ENCODE results near the gene PNPLA8.
"Not testable (repeated sequence)": the region's sequence is repeated elsewhere in the genome, so short reads cannot be mapped to it uniquely, and the experiment has no call there.

The PNPLA8 gene

GRCh38 chr7:108529341-108529740, 3.4 kb upstream of the PNPLA8 start:
- DNase-seq (ENCODE audit: low spot score), result no peak

DNA sequence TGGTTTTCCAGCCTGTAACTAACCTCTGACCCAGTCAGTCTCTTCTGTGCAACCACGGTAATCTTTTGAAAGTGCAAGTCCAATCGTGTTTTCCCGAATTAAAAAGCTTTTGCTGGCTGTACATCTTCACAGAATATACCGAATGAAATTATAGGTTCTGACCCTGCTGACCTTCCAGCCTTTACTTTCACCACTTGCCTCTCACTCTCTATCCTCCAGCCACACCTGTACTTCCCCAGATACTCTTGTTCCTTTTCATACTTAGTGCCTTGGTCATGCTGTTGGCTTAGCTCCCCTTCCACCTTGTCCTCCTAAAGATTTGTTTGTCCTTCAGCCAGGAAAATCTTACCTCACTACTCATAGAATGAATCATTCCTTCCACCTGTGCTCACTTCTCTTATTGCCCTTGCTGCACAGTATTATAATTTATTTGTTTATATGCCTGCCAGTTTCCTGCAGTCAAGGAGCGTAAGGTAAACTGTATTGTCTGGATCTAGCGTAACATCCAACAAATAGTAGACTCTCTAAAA, 2.3 kb upstream of the PNPLA8 start:
- DNase-seq (ENCODE audit: low spot score), result no peak

DNA sequence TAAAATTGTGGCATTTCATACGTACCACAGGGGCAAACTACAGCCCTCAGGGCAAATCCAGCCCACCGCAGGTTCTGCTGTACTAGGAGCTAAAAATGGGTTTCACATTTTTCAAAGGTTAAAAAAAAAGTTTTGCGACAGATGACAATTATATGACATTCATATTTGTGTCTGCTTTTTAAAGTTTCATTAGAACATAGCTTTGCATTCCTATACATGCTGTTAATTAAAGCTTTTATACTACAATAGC, 758 bp upstream of the PNPLA8 start:
- DNase-seq (ENCODE audit: low spot score), result no peak

DNA sequence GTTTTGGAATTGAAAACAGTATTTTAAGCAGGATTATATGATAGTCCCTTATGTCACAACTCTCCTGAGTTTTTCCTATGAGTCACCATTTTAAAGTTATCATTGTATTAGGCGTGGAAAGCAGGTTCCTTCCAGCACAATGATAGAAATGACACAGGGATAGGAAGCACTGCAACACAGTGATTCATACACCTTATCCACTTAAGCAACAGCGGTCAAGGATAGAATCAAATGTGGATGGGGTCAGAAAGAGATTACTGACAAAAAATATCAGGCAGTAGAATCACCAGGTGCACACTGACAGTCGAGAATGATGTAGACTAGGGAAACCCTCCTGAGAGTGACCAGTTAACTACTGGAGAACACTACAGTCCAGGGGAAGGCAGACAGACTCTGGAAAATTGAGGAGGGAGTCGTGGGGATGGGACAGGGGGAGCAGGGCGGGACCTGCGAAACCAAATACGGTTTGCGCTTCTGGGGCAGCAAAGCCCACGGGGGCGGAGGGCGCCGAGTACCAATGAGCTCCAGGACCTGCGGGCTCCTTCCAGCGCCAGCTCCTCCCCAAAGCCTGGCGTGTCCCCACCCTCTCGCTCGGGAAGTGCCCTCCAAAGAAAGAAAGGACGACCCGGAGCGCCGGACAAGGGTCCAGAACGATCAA, 479 bp downstream of the PNPLA8 start:
- DNase-seq (ENCODE audit: low spot score), result peak; percentile 78

GRCh38 chr7:108522780-108523179, 3.2 kb downstream of the PNPLA8 start:
- no peak for DNase-seq (ENCODE audit: low spot score)

DNA sequence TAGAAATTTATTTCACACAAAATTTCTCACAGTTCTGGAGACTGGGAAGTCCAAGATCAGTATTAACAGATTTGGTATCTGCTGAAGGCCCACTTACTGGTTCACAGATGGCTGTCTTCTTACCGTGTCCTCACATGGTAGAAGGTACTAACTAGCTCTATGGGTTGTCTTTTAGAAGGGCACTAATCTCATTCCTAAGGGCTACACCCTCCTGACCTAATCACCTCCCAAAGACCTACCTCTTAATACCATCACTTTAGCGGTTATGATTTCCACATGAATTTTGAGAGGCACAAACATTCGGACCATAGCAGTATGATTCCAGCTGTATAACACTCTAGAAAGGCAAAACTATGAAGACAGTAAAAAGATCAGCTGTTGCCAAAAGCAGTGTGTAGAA, 8.0 kb downstream of the PNPLA8 start:
- DNase-seq (ENCODE audit: low spot score), result no peak

GRCh38 chr7:108515630-108516029, 10.3 kb downstream of the PNPLA8 start:
- DNase-seq (ENCODE audit: low spot score), result no peak

DNA sequence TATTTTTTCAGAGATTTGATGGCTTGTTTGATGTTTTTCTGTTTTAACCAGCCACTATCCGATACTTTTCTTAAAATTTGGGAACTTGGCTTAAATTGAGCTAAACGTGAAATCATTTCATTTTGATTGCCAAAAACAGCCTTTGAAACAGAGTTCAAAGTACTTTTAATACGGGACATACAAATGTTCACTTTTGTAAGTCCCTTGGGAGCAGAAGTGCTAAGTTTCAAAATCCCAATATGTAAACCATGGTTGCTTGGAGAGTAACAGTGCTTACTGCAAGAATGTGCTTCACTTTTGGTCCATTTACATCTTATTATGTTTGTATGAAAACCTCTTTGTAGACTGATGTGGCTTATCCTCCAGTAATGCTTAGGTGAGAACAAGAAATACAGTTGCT, 10.9 kb downstream of the PNPLA8 start:
- DNase-seq (ENCODE audit: low spot score), result no peak

- DNase-seq (ENCODE audit: low spot score), result no peak
Observed at GRCh38 chr7:108511939-108512338, 14.0 kb downstream of the PNPLA8 start.

GRCh38 chr7:108504576-108504975, 21.4 kb downstream of the PNPLA8 start:
- not testable (repeated sequence) for DNase-seq (ENCODE audit: low spot score)

DNA sequence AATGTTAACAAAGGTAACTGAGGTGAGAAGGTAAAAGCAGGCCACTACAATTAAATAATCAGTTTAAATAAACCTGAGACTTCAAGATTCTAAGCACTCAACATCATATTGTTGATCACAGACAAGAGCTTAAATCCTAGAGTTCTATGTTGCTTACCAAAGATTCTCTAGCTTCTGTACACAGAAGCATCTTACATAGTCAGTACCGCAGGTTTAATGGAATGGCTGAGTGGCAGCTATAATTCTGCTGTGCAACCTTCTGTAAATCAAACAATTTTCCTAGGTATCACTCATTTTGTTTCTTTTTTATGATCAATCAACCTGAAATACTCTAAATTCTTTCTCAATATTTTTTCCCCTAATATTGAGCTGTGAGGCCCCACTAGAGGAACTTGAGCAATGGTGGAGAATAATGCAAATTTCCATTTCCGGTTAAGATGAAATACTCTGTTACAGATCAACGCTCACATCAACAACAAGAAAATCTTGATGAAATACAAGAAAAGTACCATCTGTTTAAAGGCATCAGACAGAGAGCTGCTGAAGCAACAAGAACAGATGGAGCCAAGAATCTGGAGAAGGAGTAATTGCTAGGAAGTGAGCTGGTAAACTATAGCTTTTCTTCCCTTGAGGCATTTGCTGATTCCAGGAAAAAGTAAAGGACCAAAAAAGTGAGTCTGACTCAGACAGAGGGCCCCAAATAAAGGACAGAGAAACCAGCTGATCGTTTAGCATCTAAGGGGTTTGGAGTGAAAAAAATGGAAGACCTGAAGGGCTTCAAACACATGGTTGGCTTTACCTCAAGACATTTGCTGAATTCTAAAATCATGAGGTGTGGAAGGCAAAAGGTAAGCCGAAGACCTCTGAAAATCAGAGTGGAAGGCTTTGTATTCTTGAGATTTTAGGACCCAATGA, 22.6 kb downstream of the PNPLA8 start:
- peak; percentile 9 for DNase-seq (ENCODE audit: low spot score)

DNA sequence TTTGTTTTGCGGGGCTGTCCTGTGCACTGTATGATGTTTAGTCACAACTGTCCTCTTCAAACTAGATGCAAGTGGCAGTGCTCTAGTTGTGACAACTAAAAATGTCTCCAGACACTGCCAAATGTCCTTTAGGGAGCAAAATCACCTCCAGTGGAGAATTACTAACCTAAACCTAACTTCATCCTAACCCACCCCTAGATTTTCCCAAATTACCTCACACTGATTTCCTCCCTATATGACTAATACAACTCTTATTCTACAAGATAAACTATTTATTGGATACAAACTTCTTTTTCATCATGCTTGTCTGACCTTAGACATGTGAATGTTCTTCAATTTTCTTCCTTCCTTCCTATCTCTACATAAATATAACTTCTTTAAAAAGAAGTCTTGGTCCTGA, 26.4 kb downstream of the PNPLA8 start:
- no peak for DNase-seq (ENCODE audit: low spot score)

DNA sequence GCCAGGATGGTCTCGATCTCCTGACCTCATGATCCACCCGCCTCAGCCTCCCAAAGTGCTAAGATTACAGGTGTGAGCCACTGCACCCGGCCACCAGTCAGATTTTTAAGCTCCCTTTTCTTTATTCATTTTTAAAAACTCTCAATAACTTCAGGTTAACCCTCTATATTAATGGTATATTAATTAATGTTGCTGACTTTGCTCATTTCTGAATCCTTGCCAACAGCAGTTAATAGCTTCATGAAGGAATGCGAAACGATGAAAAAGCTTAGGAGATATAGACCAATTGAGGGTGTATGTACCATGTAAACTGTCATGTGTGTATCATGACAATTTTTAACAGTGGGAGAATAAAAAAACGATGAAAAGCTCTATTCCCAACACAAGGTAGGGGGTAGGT, 27.5 kb downstream of the PNPLA8 start:
- no peak for DNase-seq (ENCODE audit: low spot score)

DNA sequence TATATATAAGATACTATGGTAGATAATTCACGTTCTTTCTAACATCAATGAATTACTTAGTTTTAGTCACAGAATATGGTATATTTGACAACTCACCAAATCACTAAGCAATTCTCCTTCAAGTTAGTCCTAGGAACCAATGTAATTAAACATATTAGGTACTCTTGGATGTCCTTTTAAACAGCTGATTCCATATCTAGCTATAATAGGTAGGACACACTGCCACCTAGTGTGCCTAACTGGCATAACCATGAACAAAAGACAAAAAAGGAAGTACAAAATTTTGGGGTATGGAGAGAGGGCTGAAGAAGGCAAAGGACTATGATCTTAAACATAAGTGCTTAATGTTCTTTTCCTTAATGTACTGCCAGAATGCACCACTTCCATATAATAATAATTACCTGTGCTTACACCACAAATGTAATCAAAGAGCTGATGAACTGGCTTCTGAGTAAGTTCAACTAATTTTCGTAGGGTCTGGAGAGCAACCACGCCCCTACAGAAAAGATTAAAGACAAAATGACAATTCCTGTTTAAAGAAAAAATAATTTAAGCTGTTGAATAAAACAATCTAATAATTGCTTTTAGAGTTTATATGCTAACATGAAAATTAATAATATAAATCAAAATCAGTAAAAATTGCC, 28.7 kb downstream of the PNPLA8 start:
- peak; percentile 56 for DNase-seq (ENCODE audit: low spot score)

DNA sequence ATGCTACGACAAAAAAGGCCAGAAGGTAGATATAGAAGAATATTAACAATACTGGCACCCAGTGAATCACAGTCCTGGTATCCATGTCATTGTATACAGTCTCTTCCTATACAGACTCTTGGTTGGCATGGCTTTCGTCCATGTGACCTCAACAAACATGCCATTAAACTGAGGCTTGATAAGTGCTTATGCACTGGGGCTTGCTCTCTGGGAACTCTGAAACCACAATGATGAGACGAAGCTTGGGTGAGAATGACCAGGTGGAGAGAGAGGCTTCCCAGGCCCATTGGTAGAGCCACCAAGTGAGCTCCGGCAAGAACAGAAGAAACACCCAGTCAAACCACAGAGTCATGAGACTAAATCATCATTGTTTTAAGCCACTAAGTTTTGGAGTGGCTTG, 33.2 kb downstream of the PNPLA8 start:
- no peak for DNase-seq (ENCODE audit: low spot score)

DNA sequence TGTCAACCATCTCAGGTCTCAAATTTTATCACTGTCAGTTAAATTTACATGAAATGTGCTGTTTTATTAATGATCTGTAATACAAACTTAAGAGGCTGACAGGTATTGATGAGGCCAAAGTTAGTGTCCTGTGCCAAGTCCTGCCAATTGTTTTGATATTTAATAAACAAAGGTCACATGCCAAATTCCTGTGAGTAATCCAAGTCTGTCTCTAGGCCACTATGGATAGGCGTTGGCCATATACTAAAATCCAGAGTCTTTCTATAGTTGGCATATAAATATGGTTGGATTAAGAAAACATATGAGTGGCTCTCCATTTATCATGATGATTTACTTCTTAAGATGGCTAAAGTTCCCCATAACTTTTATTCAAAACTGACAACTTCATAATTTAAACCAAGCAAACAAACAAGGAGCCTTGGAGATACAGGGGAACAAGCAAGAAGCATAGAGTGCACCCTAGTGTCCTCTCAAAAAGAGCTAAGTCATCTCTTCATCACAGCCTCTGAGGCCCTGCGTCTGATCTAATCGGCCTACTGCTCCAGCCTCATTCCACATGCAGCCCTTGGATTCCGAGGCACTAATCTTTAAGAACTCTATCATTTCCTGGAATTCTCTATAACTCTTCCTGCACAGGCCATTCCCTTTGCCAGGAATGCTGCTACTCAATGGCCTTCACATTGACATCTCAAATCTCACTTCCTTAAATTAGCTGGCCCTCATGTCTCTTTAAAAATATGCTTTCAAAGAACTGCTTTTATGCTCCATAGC, 37.0 kb downstream of the PNPLA8 start:
- no peak for DNase-seq (ENCODE audit: low spot score)

DNA sequence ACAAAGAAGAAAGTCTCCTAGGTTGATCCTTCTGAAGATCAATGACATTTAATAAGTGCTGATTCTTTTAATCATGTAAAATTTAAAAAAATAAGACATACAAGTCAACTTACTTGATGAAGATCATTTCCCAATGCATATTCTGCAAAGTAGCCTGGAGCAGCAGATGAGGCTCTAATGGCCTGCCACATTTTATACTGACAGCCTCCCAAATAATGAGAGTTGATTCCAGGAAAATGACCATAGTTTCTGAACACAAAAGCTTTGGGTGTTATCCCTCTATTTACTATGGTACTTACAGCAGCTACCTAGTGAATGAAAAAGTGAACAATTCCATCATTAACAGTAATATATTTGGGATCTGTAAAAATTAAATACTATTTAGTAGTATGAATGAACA, 38.3 kb downstream of the PNPLA8 start:
- DNase-seq (ENCODE audit: low spot score), result no peak

GRCh38 chr7:108486291-108486966, 39.5 kb downstream of the PNPLA8 start:
- peak; percentile 3 for DNase-seq (ENCODE audit: low spot score)

GRCh38 chr7:108484137-108484536, 41.8 kb downstream of the PNPLA8 start:
- DNase-seq (ENCODE audit: low spot score), result no peak

GRCh38 chr7:108480311-108480710, 45.6 kb downstream of the PNPLA8 start:
- DNase-seq (ENCODE audit: low spot score), result no peak

DNA sequence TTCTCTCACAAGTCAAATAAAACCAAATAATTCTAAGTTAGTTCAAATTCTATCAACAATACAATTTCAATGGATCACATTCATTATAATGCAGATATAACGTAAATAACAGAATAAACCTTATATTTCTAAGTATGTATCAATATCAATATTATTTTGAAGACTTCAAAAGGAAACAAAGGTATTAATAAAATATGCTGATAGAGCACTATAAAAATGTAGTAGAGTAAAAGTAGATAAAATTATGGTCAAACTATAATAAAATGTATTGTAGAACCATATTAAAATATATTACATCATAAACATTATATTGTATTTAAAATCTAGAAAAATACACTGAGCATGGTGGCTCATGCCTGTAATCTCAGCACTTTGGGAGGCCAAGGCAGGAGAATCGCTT, 46.2 kb downstream of the PNPLA8 start:
- DNase-seq (ENCODE audit: low spot score), result no peak

- DNase-seq (ENCODE audit: low spot score), result no peak
Observed at GRCh38 chr7:108479118-108479517, 46.8 kb downstream of the PNPLA8 start.
